Mesenteric fat pad (tissue), 1 donor: ENCODE data around the gene ZNF343. TPM values are rescaled to one million over a fixed set of nuclear protein-coding genes. Genes with fewer than 3 reads are reported as not detected.

Source experiments
- DNase-seq: peaks from one replicate; pipeline ENCODE4 v3.0.0-alpha.2; 2020; ENCODE audit warnings: low spot score
- total RNA-seq: library from RNA; stranded (reverse); fragmentation: NEBNext Ultra II Directional; extraction: Animal tissue kit (Norgen Biotek cat#: 25700); gene quantifications from one replicate; pipeline ENCODE4 v1.2.1, GENCODE V29; 2021
- donor health status: DM: yes; HTN: yes; CAD: no.

Gene ZNF343
- total RNA-seq, 1 donor from 2014 or later, result 14.4 TPM

DNA sequence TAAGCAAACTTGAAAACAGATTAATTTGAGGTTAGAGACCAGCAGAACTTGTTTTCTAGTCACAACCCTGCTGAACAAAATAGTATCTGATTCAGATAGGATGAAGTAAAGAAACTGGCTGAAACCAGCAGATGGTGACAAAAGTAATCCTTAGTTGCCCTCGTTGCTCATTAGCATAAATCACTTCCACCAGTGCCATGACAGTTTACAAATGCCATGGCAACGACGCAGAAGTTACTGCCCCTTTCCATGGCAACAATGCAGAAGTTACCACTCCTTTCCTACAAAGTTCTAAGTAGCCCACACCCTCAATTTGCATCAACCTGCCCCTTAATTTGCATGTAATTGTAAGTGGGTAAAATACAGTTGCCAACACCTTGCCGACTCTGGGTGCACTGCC is 61.9 kb downstream of the ZNF343 start:
- no peak for DNase-seq

Other genes starting within 250 kb of the ZNF343 start
- not detected for gene TGM3, start 212.9 kb downstream of the ZNF343 start, total RNA-seq
- not detected for gene TGM6, start 128.0 kb downstream of the ZNF343 start, total RNA-seq
- 112 TPM for gene SNRPB, start 38.1 kb downstream of the ZNF343 start, total RNA-seq
- gene TMC2, start 27.7 kb upstream of the ZNF343 start, total RNA-seq, result 0.22 TPM
- gene NOP56, start 143.7 kb upstream of the ZNF343 start, total RNA-seq, result 165 TPM
- gene IDH3B, start 155.3 kb upstream of the ZNF343 start, total RNA-seq, result 66.7 TPM
- gene EBF4, start 183.9 kb upstream of the ZNF343 start, total RNA-seq, result 6.0 TPM